ENCODE results near the gene PPP2CA. TPM values are rescaled to one million over a fixed set of nuclear protein-coding genes. Genes with fewer than 3 reads are reported as not detected.

Gene PPP2CA
- total and polyA plus RNA-seq, 10 of the 15 experiments (the other 5 are each of a cell fraction or from before 2014, with no cell fraction given), result 18.6 to 385 (median 134) TPM

- TF ChIP-seq RB1 (IDR thresholded peaks at IDR 0.05; ENCODE audit: borderline replicate concordance) (peak; percentile 82; the same call in 1 of the 2 replicates), ZNF24 (IDR thresholded peaks at IDR 0.05) (no peak), RBBP5 (conservative IDR thresholded peaks at IDR 0.05) (no peak), CBX3 (IDR thresholded peaks at IDR 0.05; ENCODE audit: borderline replicate concordance, low read depth) (no peak), RUNX3 (IDR thresholded peaks at IDR 0.05; ENCODE audit: low read length) (peak; percentile 71), CHD4 (IDR thresholded peaks at IDR 0.05) (no peak), RCOR1 (conservative IDR thresholded peaks at IDR 0.05; ENCODE audit: low read depth, low read length) (0 out of 2 replicates have a peak, but pooled peaks have one; percentile 43), HCFC1 (IDR thresholded peaks at IDR 0.05; ENCODE audit: low read length) (peak; percentile 55; the same call in 1 of the 2 replicates), SMAD1 (IDR thresholded peaks at IDR 0.05; ENCODE audit: low read depth, partially characterized antibody) (peak; percentile 74), PKNOX1 (IDR thresholded peaks at IDR 0.05) (no peak), STAT1 (conservative IDR thresholded peaks at IDR 0.05) (no peak), BRCA1 (IDR thresholded peaks at IDR 0.05; ENCODE audit: low read depth, low read length) (no peak), NFYB (IDR thresholded peaks at IDR 0.05; ENCODE audit: insufficient read depth, low read depth, low read length) (no peak), PML (IDR thresholded peaks at IDR 0.05; ENCODE audit: low read length) (peak; percentile 98), ESRRA (IDR thresholded peaks at IDR 0.05; ENCODE audit: low read length) (no peak), CHD2 (IDR thresholded peaks at IDR 0.05; ENCODE audit: borderline replicate concordance, low read depth, low read length) (no peak), PBX3 (IDR thresholded peaks at IDR 0.05; ENCODE audit: insufficient replicate concordance, low read depth, low read length) (no peak), NRF1 (conservative IDR thresholded peaks at IDR 0.05; ENCODE audit: low read depth, low read length) (peak; percentile 21; the same call in 1 of the 2 replicates), CBFB (IDR thresholded peaks at IDR 0.05; ENCODE audit: low read depth) (peak; percentile 97), SP1 (IDR thresholded peaks at IDR 0.05; ENCODE audit: low read depth, low read length) (no peak), TBL1XR1 (IDR thresholded peaks at IDR 0.05; ENCODE audit: low read depth, low read length) (peak; percentile 29; the same call in 1 of the 2 replicates), ZNF592 (IDR thresholded peaks at IDR 0.05) (0 out of 2 replicates have a peak, but pooled peaks have one; percentile 69), BACH1 (IDR thresholded peaks at IDR 0.05; ENCODE audit: borderline replicate concordance) (peak; percentile 83), TARDBP (IDR thresholded peaks at IDR 0.05; ENCODE audit: borderline replicate concordance) (no peak; the same call in 1 of the 2 replicates)
Observed at GRCh38 chr5:134176511-134177368, 49.1 kb downstream of the PPP2CA start, which contains the start of gene SKP1 (continued).

Measured in GM12878 (cell line).